Posterior cingulate gyrus (tissue), 11 donors: ENCODE measurements around the gene ZDHHC9.

Source experiments
- DNase-seq, 10 donors: peaks; one replicate each; pipeline versions ENCODE4 v3.0.0 to v3.0.0-alpha.2; 2020 to 2021; ENCODE audit warnings: mixed read lengths in 3 of 10
- intact Hi-C: fragments of 100-400 bp; cut with DNase I; formaldehyde crosslinking; loops from one replicate; pipeline ENCODE4 v1.15.1; 2023

Gene ZDHHC9

DNA sequence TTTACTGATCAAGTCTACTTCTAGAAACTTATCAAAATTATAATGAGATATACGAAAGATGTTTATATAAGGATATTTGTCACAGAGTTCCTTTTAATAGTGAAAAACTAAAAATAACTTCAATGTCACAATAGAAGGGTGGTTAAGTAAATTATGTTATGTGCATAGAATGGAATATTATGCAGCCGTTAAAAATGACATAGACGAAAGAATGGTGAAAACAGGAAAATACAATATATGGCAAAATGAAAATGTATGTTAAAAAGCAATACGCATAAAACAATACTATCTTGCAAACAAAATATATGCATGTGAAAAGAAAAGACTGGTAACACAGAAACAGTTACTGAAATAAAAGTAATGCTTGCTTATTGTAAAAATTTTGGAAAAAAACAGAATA lies 19.1 kb downstream of the ZDHHC9 start:
- no peak for DNase-seq
- intact Hi-C loops: no loop called here

DNA sequence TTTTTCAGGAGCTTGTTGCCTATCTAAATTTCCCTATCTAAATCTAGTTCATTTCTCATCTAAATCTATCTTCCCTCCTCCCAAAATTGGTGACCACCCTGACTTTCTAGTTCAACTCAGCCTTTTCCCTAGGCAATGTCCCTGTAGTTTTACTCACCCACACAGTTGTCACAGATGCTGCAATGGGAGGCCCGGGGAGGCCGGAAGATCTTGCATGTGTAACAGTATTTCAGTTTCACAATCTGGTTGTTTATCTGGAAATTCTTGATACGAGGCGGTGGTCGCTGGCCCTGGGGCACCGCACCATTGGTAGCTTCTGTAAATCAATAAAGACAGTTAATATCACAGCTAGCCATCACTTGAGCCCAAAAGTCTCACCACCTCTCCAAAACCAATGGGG lies 20.2 kb downstream of the ZDHHC9 start:
- no peak for DNase-seq
- intact Hi-C loops: no loop called here

DNA sequence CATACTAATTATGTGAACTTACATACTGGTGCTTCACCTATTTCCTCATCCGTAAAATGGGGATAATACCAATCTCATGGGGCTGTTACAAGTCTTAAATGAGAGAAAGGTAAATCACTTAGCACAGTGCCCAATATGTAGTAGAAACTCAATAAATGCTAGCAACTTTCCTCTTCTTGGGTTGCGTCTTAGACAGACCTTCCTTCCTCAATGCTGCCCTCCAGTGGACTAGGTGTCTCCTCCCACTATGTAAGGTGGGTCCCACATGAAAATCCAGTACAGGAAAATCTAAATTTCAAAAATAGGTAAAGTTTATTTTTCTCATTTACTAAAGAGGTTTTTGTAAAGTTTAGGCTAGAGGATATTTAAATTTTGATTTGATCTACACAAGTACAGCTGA lies 20.6 kb downstream of the ZDHHC9 start:
- DNase-seq: peak in 2 of 10 donors; percentile 15 to 26

DNA sequence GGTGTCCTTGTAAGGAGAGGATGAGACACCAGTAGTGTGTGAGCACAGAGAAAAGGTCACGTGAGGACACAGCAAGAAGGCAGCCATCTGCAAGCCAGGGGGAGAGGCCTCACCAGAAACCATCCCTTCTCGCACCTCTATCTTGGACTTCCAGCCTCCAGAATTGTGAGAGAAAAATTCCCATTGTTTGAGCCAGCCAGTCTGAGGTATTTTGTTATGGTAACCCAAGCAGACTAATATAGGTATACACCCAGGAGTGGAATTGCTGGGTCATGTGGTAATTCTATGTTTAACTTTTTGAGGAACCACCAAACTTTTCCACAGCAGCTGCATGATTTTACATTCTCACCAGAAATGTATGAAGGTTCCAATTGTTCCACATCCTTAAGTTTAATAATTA lies 25.6 kb downstream of the ZDHHC9 start:
- no peak for DNase-seq
- intact Hi-C loops: no loop called here

More for the DNA sequence above, 20.6 kb downstream of the ZDHHC9 start:
- intact Hi-C loops: no loop called here

DNA sequence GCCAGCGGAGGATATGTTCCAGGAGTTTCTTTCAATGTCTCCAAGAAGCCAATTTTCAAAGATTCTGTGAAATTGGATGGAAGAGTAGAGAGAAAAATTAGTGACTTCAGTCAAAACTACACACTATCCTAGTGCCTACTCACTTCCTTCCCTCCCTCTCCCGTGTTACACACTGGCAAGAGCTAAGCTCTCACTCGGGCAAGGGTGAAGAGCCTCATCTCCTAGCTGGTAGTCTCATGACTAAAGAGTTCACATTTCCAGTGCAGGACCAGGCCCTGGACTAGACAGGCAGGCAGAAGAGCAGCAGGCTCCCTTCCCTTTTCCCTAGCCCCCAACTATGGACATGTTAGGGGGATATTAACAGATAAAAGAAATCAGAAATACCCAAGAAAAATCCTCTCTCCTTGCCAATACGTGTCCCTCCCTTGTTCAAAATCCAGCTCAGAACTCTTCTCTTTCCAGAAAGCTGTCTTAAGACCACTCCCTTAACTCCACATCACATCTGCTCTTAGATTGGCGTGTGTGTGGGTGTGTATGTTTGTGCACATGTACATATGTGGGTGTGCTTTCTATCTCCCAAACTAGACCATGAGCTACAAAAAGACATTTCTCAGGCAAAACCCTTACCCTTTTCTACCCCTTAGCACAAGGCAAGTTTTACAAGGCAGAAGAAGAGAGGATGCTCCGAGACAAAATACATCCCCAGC lies 29.9 kb downstream of the ZDHHC9 start:
- intact Hi-C loops: no loop called here
- DNase-seq: no peak

DNA sequence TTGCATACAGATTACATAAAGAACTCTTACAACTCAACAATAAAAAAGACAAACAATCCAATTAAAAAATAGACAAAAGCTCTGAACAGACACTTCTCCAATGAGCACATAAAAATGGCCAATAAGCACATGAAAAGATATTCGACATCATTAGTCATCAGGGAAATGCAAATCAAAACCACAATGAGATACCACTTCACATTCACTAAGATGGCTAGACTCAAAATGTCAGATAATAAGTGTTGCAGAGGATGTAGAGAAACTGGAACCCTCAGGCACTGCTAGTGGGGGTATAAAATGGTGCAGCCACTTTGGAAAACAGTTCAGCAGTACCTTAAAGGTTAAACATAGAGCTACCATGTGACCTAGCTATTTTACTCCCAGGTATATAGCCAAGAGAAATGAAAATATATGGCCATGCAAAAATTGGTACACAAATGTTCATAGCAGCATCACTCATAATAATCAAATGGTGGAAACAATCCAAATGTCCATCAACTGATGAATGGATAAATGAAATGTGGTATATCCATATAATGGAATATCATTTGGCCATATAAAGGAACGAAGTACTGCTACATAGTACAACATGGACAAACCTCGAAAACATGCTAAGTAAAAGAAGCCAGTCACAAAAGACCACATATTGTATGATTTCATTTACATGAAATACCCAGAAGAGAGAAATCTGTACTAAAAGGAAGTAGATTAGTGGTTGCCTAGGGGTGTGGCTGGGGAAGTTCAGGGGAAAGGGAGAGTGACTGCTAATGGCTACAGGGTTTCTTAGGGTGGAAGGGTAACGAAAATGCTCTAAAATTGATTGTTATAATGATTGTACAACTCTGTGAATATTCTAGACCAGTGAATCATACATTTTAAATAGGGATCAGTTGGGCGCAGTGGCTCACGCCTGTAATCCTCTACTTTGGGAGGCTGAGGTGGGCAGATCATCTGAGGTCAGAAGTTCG lies 34.6 kb downstream of the ZDHHC9 start:
- no peak for DNase-seq
- intact Hi-C loops: no loop called here

DNA sequence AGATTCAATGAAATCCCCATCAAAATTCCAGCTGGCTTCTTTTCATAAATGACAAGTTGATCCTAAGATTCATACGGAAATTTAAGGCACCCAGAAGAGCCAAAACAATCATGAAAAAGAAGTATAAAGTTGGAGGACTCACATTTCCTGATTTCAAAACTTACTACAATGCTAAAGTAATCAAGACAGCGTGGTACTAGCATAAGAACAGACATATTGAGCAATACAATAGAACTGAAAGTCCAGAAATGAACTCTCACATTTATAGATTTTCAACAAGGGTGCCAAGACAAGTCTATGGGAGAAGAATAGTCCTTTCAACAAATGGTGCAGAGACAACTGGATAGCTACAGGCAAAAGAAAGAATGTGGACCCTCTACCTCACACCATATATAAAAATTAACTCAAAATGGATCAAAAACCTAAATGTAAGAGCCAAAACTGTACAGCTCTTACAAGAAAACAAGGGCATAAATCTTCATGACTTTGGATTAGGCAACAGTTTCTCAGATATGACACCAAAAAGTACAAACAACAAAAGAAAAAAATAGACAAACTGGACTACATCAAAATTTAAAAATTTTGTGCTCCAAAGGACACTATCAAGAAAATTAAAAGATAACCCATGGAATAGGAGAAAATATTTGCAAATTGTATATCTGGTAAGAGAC lies 35.4 kb downstream of the ZDHHC9 start:
- intact Hi-C loops: no loop called here
- no peak for DNase-seq

DNA sequence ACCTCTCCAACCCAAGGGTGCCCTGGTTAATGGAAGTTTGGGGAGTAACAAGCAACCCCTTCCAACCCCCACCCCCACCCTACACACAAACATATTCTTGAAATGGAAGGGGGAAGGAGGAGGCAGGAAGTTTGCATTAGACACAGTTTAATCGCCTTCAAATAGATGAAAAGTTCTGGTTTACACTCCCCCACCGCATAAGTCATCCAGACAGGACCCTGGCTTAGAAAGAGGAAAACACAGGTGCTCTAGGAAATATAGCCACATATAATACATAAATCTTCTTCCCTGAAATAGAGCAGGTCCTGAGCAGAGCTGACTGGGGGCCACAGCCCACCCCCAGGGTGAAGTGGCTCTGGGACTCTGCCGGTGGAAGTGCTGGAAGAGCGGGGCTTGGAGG lies 38.9 kb downstream of the ZDHHC9 start:
- intact Hi-C loops: no loop called here
- DNase-seq: no peak

DNA sequence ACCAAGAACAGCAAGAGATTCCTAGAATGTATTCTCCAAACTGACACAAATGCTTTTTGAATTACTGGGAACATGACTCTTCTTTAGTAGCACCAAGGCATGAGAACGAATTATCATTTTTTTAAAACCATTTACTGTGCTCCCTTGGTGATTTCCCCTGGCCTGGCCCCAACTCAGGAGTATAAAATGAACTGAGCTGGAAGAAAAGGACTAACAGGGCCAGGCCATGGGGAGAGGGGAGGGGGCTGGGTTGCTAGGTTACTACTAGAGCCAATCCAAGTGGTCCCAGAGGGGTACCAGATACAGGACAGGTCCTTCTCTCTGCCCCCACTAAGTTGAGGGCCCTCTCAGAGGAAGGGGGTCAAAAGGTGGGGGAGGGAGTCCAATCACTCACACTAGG lies 40.8 kb downstream of the ZDHHC9 start:
- intact Hi-C loops: no loop called here
- DNase-seq: no peak

DNA sequence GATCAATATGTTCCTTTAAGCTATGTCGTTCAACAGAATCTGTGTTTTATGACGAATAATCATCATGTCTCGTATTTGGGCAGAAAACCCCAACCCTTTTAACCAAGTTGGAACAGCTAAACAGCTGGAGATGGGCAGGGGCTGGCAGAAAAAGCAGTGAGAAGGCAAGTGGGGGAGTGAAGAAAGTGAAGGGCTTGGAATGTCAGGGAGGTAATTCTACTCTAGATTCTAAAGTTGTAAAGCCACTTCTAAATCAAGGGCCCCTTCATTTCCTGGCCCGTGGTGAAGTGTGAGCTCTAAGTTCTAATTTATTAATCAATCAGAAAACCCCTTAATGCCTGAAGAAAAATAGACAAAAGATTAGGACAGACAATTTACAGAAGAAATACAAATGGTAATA lies 43.5 kb downstream of the ZDHHC9 start:
- no peak for DNase-seq
- intact Hi-C loops: no loop called here

DNA sequence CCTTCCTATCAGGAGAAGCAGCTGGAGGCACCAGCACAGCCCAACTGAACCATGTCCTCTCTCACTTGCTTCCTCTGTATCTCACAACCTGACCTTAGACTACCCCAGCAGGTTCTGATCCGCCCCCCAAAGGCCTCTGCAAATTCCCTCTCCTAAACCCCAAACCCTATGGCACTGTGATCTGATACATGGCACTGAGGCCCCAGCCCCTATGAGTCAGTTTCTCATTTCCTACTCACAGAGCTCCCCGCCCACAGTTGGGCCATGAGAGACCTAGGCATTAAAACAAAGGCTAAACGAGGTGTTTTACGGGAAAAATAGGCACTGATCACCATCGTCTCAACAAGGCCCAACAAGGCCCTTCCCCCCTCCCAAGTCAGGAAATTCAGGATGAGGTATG lies 44.8 kb downstream of the ZDHHC9 start:
- DNase-seq: no peak

DNA sequence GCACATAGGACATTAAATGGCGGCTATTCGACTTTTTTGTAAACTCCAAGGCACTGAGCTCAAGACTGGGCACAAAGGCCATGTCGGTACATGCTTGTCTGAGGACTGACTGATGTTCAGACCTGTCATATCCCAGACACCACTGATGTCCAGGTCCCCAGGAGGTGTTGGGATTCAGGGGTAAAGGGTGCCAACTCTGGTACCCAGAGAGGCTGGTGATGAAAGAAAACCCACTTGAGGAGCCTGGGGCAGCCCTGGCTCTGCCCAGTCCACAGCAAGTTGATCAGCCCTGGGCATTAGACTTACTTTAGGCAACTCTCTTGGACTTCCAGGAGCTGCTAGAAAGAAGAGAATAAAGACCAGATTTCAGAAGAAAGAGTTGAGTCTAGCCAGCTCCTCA lies 45.2 kb downstream of the ZDHHC9 start:
- DNase-seq: no peak
- intact Hi-C loops: no loop called here

More for the DNA sequence above, 44.8 kb downstream of the ZDHHC9 start:
- intact Hi-C loops: no loop called here

DNA sequence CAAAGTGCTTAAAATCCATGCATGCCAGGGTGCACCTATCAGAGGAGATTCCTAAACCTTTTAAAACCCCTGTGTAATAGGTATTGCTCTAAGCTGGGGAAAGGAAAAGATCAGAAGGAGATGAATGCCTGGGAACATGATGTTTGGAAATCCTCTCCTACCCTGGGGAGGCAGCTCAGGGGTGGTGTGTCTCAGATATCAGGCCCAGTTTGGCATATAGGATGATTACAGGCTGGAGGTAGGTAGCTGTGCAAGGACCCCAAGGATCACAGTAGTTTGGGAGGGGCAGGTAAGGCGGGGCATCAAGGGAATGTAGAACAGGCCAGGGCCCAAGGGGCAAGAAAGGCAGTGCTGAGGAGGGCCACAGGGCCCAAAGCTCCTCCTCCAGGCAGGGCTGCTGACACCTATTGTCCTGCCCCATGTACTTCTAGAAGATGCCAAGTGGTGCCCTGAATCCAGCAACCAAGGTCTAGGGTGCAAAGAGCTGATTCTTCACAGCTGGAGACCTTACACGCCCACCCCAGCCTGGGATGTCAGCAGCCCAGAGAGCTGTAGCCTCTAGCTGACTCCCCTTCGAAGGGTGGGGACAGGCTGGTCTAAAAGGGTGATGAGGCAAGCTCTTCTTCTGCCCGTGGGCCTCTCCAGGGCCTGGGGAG lies 46.3 kb downstream of the ZDHHC9 start:
- DNase-seq: no peak
- intact Hi-C loops: no loop called here

DNA sequence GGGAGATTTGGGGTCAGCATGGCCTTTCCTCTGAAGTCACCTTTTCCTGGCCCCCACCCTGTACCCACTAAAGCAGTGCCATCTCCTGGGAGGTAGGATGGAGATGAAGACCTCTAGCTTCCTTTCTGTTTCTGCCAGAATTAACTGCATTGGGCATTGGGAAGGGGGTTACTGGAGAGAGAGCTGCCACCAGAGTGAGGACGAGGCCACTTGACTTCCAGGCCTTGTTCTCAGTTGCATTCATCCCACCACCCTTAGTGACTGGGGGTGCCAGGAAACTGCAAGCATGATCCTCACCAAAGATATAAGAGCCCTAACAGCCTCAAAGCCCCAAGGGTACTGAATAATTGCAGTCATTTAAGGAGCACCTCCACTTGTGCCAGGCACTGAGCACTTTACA lies 48.1 kb downstream of the ZDHHC9 start:
- intact Hi-C loops: no loop called here
- DNase-seq: no peak

DNA sequence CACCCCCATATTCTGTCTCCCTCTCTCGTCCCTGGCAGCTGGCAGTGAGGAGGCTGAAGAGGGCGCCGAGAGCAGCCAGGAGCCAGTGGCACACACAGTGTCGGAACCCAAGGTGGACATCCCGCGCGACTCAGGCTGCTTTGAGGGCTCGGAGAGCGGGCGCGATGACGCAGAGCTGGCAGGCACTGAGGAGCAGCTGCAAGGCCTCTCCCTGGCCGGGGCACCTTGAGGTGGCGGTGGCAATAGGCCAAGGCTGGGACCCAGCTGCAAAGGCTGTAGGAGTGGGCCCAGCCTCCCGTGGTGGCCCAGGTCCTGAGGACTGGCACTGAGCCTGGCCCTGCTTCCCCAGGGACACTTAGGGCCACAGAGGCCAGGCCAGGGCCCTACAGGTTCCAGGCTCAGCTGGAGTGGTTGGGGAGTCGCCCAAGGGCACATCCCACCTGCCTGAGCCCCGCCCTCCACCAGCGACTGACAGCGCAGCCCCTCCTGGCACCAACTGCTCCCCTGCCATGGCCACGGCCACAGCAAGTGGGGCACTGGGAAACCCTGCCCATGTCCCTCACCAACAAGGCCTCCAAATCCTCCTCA lies 50.0 kb downstream of the ZDHHC9 start:
- no peak for DNase-seq
- intact Hi-C loops: no loop called here

DNA sequence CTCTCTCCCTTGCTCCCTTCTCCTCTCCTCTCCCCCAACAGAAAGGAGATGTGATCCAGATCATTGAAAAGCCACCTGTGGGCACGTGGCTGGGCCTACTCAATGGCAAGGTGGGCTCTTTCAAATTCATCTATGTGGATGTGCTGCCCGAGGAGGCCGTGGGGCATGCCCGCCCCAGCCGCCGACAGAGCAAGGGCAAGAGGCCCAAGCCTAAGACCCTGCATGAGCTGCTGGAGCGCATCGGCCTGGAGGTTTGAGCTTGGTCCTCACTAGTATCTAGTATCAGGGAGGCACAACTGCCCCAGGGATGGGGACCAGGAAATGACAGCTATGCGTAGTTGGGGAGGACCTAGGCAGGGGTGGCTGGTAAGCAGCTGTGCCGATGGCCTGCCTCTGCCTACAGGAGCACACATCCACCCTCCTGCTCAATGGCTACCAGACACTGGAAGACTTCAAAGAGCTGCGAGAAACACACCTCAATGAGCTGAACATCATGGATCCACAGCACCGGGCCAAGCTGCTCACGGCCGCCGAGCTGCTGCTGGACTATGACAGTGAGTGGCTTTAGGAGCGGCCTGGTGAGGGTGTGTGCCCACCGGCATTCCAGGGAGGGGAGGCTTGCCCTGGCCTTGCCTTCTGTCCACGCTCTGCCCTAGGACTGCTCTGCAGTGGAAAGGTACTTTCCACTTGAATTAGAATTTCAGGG lies 50.9 kb downstream of the ZDHHC9 start:
- DNase-seq: no peak
- intact Hi-C loops: no loop called here

DNA sequence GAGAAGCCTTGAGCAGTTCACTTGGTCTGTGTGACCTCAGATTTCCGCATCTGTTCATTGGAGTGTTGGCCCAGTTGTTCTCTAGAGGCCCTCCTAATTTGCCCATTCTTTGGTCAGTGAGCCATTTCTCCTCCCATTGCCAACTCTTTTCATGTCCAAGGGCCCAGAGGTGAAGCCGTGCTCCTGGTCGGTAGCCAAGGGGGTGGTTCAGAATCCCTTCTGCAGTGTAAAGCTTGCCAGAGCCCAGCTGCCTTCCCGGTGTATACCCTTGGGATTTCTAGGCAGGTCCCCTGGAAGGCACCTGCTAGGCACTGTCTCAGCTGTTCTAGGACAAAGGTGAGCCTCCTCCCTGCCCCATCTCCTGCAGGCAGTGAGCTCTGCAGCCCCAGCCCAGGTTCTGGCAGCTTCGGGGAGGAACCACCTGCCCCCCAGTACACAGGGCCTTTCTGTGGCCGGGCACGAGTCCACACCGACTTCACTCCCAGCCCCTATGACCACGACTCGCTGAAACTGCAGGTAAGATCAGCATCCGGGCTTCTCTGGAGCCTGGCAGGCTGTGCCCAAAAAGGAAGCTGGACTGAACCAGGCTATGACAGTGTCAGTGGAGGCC lies 51.6 kb downstream of the ZDHHC9 start:
- intact Hi-C loops: no loop called here
- no peak for DNase-seq

DNA sequence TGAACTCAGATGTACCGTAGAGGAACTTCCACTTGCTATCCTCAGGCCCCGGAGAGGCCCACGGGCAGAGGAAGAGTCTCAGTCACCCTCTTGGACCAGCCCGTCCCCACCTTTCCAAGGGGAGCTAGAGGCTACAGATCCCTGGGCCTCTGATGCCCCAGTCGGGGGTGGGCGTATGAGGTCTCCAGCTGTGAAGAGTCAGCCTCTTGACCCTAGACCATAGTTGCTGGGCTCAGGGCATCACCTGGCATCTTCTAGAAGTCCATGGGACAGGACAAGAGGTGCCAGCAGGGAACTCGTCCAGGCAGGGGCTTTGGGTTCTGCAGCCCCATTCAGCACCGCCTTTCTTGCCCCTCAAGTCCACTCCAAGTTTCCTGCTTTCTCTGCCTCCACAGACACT lies 52.4 kb downstream of the ZDHHC9 start:
- intact Hi-C loops: no loop called here
- no peak for DNase-seq

DNA sequence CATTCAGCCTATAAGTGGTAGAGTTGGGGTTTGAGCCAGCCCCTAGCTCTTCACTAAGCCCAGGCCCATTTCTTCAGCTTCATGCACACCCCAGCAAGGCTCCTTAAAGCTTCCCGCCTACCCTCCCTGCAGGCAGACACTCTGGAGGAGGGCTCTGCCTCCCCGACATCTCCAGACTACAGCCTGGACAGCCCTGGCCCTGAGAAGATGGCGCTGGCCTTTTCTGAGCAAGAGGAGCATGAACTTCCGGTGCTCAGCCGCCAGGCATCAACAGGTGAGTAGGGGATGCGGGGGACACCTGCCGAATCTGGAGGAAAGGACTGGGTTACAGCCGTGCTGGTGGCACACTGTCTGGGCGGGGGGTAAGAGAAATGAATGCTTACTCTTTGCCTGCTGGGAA lies 52.9 kb downstream of the ZDHHC9 start:
- intact Hi-C loops: no loop called here

More for the DNA sequence above, 52.9 kb downstream of the ZDHHC9 start:
- no peak for DNase-seq
